ENCODE measurements around the gene PER2. TPM values are rescaled to one million over a fixed set of nuclear protein-coding genes. Genes with fewer than 3 reads are reported as not detected.

The PER2 gene
- total and polyA plus RNA-seq, 8 donors, result 4.4 to 188 (median 23.2) TPM

DNA sequence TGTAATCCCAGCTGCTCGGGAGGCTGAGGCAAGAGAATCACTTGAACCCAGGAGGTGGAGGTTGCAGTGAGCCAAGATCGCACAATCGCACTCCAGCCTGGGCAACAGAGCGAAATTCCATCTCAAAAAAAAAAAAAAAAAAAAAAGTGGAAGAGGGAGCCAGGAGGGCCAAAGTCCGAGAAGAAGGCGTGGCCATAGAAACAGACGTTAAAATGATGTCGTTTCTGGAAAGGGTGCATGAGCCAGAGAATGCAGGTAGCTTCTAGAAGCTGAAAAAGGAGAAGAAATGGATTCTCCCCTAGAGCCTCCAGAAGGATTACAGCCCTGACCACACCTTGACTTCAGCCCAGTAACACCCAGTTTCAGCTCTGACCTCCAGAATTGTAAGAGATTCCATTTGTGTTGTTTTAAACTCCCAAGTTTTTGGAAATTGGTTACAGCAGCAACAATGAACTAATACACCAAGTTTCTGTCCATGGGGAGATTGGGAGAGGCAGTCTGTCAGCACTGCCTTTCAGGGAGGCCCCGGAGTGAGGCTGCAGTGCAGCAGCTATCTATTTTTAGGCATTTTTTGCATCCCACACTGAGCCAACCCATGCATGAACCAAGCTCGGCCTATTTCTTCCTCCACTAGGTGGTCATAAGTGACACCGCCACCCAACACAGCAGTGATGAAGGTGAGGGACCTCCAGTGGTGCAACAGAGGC is 17.7 kb upstream of the PER2 start:
- Histone ChIP-seq H3K27me3 (peaks cover 0 to 10% (median 0%) of the 10 kb centered on the region in 3 donors), H3K36me3 (no peaks in the 10 kb centered on the region), H3K4me1 (peaks cover 7 to 31% (median 15%) of the 10 kb centered on the region in 4 donors), H3K9me3 (no peaks in the 10 kb centered on the region), H3K4me3 (no peak overlapping the region), H3K27ac (peak overlapping the region in 2 of 5 donors; percentile 2 to 46)
- TF ChIP-seq CTCF (IDR thresholded peaks at IDR 0.05), result no peak
- TF ChIP-seq POLR2AphosphoS5 (IDR thresholded peaks at IDR 0.05), result no peak
- 46 to 68% (median 55%) methylated on average over 11 of the region's 11 CpGs for WGBS, 5 donors
- no peak for DNase-seq
- intact Hi-C loops (cut with DNase I; ENCODE audit: low total_unique reads), result no loop called here

- 62 to 78% (median 71%) methylated on average over 12 of the region's 12 CpGs for WGBS, 5 donors
- TF ChIP-seq EP300 (IDR thresholded peaks at IDR 0.05) (no peak), CTCF (IDR thresholded peaks at IDR 0.05) (peak in 4 of 7 experiments; percentile 34 to 65 (median 49)), POLR2AphosphoS5 (IDR thresholded peaks at IDR 0.05) (no peak)
- Histone ChIP-seq H3K36me3 (no peaks in the 10 kb centered on the region), H3K27ac (peak overlapping the region in 2 of 5 donors; percentile 40 to 46), H3K9me3 (no peaks in the 10 kb centered on the region), H3K4me3 (no peak overlapping the region), H3K4me1 (peaks cover 12 to 40% (median 21%) of the 10 kb centered on the region in 4 donors), H3K27me3 (peaks cover 0 to 8% (median 0%) of the 10 kb centered on the region in 3 donors)
- intact Hi-C loops (cut with DNase I; ENCODE audit: low total_unique reads), result no loop called here
- no peak for DNase-seq
These were observed 16.9 kb upstream of the PER2 start for GRCh38 chr2:238305092-238305862.

DNA sequence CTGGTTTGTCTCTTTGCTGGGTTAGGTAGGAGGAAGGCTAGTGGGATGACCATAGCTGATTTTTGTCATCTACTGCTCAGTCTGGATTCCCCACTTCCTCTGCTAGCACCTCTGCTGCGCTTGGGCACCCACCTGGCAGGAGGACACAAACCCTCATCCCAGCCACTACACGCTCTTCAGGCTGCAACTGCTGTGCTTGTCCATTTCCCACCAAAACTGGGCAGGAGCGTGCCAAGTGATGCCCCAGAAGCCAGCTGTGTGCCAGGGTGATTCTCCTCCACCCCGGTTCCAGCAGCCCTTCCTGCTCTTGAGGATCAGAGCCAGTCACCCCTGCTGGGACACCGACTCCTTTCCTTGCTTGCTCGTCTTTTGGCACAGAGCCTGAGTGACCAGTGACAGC is 15.7 kb upstream of the PER2 start:
- H3K9me3 ChIP-seq, result no peaks in the 10 kb centered on the region
- H3K27ac ChIP-seq, result no peak overlapping the region
- WGBS, 5 donors, result 88 to 98% (median 93%) methylated on average over 6 of the region's 6 CpGs
- peaks cover 0 to 4% (median 0%) of the 10 kb centered on the region in 3 donors for H3K27me3 ChIP-seq
- H3K4me1 ChIP-seq, result peaks cover 22 to 51% (median 29%) of the 10 kb centered on the region in 4 donors
- TF ChIP-seq POLR2AphosphoS5 (IDR thresholded peaks at IDR 0.05) (no peak), POLR2A (IDR thresholded peaks at IDR 0.05) (no peak), EP300 (IDR thresholded peaks at IDR 0.05) (no peak), CTCF (IDR thresholded peaks at IDR 0.05) (no peak)
- H3K36me3 ChIP-seq, result no peaks in the 10 kb centered on the region
- no peak for DNase-seq
- intact Hi-C loops (cut with DNase I; ENCODE audit: low total_unique reads), result no loop called here
- H3K4me3 ChIP-seq, result no peak overlapping the region

- 88 to 92% (median 89%) methylated on average over 6 to 9 of the region's 9 CpGs for WGBS, 5 donors
- no peaks in the 10 kb centered on the region for H3K36me3 ChIP-seq
These were observed 14.3 kb upstream of the PER2 start for GRCh38 chr2:238302751-238303150.

More at GRCh38 chr2:238302751-238303150, 14.3 kb upstream of the PER2 start:
- Histone ChIP-seq H3K9me3 (no peaks in the 10 kb centered on the region), H3K4me1 (peaks cover 25 to 61% (median 34%) of the 10 kb centered on the region in 4 donors), H3K27ac (no peak overlapping the region), H3K27me3 (no peaks in the 10 kb centered on the region), H3K4me3 (no peak overlapping the region)
- DNase-seq, result no peak
- TF ChIP-seq POLR2A (IDR thresholded peaks at IDR 0.05) (no peak), POLR2AphosphoS5 (IDR thresholded peaks at IDR 0.05) (no peak), CTCF (IDR thresholded peaks at IDR 0.05) (no peak), EP300 (IDR thresholded peaks at IDR 0.05) (no peak)
- intact Hi-C loops (cut with DNase I; ENCODE audit: low total_unique reads), result no loop called here
